ENCODE results near the gene SMIM8.

The SMIM8 gene

DNA sequence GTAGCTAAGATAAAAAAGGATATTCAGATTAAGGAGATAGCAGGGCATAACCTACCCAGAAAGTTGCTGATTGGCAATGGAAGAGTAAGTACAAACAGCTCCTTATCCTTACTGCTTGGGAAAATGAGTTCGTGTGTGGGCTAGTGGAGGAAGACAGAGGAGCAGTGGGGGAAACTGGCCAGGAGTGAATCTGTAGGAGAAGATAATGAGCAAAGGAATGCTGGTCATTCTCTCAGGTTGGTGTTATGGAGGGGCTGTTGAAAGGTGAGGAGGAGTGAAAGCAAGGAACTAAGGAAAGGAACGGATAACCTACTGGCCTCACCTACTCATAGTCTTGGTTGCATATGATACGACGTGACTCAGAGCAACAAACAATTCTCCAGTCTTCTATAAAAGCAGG lies 14.0 kb downstream of the SMIM8 start:
- DNase-seq, result no peak

DNA sequence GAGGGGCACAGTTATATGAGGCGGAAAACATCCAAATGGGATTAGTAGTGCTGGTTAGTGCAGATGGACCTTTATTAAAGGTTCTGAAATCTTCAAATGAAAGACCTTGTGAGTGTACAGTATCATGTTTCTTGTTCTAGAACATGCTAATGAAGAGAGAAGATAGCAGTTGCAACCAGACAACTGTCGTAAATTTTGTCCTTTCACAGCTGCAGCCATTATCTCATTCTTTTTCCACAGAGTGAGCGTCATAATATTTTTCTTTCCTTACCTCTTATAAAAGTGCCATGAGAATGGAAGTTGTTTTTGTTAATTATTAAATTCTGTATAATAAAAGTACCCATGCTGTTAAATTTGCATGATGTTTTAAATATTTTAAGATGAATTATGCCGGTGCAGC lies 17.8 kb downstream of the SMIM8 start:
- DNase-seq, result no peak

DNA sequence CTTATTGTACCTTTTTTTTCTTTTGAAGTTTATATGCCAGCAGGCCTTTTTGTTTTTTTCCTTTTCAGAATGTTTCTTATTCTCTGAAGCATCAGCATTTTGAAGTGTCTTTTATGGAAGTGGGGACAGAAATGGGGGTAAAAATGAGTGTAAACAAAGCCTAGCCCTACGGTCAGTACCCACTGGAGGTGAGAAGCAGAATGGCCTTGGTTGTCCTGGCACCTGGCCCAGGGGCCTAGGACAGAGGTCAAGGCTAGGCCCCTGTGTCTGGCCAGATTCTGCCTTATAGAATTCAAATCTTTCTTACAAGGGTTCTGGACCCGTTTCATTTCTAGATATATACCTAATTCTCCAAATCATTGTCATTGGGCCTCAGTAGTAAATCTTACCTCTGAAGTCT lies 18.8 kb downstream of the SMIM8 start:
- DNase-seq, result no peak

DNA sequence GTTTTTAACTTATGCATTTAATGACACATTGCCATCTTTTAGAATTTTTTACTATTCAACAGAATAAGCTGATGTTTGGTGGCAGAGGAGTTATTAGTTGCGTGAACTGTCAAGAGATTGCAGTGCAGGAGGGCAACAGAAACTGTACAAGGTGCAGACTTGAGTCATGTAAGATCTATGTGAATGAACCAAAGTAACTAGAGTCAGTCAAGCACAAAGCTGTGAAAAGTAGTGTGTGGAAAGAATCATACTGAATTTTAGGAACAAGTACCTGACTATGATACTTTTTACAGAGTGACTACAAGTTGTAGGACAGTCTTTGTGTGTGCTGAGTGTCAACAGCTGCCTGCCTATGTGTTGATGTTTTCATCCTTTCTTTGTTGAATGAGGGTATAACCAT lies 19.5 kb downstream of the SMIM8 start:
- DNase-seq, result no peak

- DNase-seq, result no peak
These were observed 20.4 kb downstream of the SMIM8 start for GRCh38 chr6:87342829-87343228.

- DNase-seq, result no peak
These were observed 22.3 kb downstream of the SMIM8 start, which contains the start of gene C6orf163 for GRCh38 chr6:87344731-87345130. C6orf163 (plus strand) TSS chr6:87344813; CDS start chr6:87345100, 287 bp downstream.

DNA sequence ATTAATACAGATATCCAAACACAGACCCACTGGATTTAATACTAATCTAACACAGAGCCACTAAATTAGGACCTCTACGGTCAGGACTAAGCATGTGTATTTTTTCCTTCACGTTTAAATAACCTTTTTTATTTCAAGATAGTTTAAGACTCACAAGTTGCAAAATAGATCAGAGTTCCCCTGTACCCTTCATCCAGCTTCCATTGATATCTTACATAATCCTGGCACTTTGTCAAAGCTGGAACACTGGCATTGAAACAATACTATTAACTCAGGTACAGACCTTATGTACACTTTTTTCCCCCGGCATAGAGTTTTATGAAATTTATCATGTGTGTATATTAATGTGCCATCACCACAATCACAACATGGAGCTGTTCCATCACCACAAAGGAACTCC lies 24.3 kb downstream of the SMIM8 start:
- no peak for DNase-seq

DNA sequence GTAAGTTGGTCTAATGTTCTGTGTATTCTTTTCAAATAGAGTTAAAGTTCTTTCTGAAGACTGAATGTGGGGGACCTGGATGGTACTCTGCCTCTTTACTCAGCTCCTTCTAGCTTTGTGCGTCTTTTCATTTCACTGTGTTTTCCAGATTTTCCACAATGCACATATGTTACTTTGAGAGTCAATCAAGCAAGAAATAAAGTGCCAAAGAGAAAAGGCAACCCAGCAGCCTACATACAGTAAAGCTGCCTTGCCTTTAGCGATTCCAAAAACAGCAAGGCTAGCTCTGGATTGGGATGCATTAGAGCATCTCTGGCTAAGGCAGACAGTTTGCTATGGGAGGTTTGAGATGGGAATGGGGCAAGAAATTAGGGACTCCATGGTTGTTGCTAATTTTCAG lies 27.5 kb downstream of the SMIM8 start:
- DNase-seq, result no peak

- no peak for DNase-seq
These were observed 28.1 kb downstream of the SMIM8 start for GRCh38 chr6:87350516-87350915.

GRCh38 chr6:87351583-87351982 lies 29.2 kb downstream of the SMIM8 start:
- DNase-seq, result no peak

DNA sequence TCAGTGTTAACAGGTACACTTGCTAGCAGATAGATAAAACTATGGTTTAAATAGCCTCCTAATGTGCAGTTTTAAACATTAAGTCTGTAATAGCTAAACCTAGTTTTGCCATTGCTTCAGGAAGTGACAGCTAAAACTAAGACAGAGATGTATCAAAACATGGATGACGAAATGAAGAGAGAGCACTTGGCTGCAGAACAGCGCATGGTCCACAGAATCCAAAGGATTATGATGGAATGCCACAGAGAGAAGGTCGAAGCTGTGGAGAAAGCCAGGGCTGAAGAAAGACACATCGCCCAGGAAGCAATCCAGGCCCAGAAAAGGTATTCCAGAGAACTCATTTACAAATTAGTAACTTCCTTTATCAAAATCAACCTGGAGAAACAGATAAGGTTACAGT lies 33.8 kb downstream of the SMIM8 start:
- DNase-seq, result no peak

DNA sequence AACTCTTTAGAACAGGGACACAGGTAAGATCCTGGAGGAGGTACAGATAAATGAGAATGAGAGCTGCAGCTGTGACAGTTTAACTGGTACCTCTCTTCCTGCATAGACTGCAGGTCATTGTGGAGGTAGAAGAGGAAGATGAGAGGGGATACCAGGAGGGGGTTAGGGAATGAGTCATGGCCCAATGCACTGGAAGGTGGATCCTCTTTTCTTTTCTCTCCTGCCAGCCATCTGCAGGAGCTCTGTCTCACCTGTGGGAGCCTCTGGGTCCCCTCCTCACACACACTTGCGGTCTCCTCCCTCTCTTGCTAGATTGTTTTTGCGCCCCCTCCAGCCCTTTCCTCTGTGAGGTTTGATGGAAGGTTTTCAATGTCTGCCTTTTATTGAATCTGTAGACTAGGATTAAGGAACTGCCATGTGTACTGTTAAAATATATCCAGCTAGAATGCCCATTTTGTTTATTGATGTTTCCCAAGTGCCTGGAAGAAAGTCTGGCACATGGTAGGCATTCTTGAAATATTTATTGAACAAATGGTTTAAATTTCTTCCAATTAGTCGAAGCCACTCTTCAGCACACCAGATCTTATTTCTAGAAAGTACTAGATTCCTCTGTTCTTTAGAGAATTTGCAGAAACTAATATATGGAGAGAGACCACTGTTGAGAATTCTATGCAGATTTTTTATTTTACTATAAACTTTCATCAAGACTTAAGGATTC lies 35.2 kb downstream of the SMIM8 start:
- no peak for DNase-seq

DNA sequence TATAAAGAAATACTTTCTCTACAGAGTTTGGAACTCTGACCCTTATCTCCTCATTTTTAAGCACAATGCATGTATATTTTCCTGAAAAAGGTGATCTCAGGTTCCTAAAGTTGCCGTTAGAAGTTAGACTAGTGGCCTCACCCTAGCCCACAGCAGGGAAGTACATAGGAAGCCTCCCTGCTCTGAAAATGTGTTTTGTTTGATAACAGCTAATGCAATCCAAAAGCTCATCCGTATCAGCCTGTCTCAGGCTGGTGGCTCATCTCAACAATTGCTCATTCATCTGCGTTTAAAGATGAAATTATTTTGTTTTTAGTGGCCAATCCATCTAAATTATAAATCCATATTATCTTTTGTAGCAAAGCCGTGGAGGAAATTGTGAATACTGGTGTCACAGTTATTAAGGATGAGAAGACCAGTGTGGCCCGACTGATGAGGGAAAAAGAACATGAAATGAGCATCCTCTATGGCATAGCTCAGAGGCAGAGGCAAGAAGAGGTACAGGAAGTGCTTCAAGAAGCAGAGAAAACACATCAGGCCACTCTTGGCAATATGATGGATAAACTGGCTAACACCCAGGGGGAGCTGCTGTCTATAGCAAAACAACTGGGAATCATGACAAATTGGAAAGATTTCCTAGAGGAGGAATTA lies 42.3 kb downstream of the SMIM8 start:
- DNase-seq, result no peak

DNA sequence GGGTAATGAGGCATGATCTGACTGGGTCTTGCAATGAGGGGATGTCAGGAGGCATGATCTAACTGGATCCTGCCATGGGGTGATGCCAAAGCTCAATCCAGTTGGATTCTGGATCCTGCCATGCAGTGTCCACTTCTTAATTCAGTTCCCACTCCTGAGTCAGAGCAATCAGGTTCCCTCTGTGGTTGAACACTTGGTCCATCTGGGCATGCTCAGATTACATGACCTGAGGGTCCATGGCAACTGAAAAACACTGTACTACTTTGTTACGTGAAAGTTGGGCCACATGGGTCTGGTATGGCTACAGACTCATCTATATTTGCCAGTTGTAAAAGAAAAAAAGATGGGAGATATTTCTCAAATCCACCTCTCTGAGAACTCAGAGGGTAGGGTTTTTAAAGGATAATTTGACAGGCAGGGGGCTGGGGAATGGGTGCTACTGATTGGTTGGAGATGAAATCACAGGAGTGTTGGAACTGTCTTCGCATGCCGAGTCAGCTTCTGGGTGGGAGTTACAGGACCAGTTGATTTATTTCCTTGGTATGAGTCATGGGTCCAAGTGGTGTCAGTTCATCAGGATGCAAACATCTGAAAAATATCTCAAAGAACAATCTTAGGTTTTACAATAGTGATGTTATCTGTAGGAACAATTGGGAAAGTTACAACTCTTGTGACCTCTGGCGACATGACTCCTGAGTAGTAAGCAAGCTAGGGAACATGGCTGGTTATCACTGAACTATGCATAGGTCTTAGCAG lies 43.9 kb downstream of the SMIM8 start:
- DNase-seq, result no peak

GRCh38 chr6:87366899-87367298 lies 44.5 kb downstream of the SMIM8 start:
- DNase-seq, result no peak

GRCh38 chr6:87373377-87373776 lies 51.0 kb downstream of the SMIM8 start:
- no peak for DNase-seq

DNA sequence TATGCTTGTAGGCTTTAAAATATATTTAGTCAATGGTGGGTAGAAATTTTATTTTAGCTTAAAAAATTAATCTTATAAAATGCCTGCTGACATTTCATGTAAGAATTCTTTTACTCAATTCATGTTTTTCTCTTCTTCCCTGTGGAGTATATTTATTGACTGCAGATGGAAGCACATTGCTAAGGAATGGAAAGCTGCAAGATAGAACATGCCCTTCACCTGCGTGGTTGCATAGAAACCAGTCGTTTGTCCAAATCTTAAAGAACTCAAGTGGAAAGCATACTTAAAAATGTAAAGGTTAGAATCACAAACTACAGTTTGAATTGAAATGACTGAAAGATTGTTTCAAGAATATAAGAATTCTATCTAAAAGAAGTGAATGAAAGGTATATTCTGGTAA lies 52.9 kb downstream of the SMIM8 start:
- no peak for DNase-seq

DNA sequence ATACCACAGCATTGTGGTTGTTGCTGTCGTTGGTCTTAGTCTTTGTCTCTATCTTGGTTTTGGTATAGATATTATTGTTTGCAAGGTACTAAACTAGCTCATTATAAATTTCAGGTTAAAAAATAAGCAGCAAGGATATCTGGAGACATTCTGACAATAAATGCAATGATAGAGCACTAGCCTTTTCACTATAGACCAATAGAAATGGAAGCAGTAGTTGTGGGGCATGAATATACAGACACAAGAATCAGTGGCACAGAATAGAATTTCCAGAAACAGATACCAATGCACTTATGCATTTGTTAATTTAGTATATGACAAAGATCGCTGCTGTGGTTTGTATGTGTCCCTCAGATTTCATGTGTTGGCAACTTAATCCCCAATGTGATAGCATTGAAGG lies 54.3 kb downstream of the SMIM8 start:
- DNase-seq, result no peak

GRCh38 chr6:87378947-87379346 lies 56.6 kb downstream of the SMIM8 start:
- DNase-seq, result no peak

GRCh38 chr6:87382861-87383260 lies 60.5 kb downstream of the SMIM8 start:
- no peak for DNase-seq

DNA sequence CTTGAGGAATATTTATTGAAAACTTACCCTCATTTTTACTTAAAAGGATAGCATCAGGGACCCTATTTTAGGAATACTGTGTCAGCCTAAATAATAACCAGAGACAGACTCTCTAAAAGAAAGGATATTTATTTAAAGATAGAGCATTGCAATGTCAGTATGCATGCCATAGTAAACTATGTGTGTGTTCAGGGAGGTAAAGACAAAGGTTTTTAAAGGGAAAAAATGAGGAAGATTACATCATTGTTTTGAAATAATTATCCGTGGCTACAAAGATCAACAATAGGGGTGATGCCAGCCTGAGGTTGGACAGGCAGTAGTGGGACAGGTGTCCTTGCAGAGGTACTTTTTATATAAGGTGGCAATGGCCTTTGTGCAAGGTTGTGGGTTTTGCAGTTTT lies 61.6 kb downstream of the SMIM8 start:
- no peak for DNase-seq

DNA sequence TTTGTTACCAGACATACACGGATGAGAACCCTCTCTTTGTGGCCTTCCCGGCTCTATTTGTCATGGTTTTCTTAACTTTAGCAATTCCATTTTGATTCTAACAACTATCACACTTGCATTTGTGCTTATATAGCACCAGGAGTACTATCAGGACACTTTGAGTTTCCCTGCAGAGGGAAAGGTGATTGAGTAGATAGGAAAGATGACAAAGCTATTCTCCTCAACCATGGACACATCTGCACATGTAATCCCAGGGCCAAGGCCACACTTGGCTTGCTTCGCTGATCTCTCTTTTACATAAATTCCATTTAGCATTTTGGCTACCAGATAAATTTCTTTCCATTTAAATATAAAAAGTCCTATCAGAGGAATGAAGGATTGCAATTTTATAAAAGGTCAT lies 62.1 kb downstream of the SMIM8 start:
- no peak for DNase-seq

GRCh38 chr6:87391334-87391733 lies 68.9 kb downstream of the SMIM8 start:
- DNase-seq, result no peak
